Bronchial epithelial cell (primary cell): ENCODE results near the gene OR7C2. TPM values are rescaled to one million over a fixed set of nuclear protein-coding genes. Genes with fewer than 3 reads are reported as not detected.

Experiments
- DNase-seq: peaks from one replicate; pipeline ENCODE4 v3.0.0-alpha.2; 2010; ENCODE audit warnings: low read depth
- FAIRE-seq: peaks from 2 replicates; lab custom pipeline; 2011; peaks lifted over from hg19 to GRCh38; lab: Jason Lieb, UNC
- H3K27me3 ChIP-seq: 2 replicates; pipeline ENCODE4 v1.5.1; 2011; ENCODE audit warnings: low read length; ENCODE audit not compliant: control insufficient read depth, insufficient read depth
- H3K36me3 ChIP-seq: 2 replicates; pipeline ENCODE4 v1.5.1; 2011; ENCODE audit warnings: low read length; ENCODE audit not compliant: control insufficient read depth, insufficient read depth
- H3K4me3 ChIP-seq: 2 replicates; pipeline ENCODE4 v1.5.1; 2011; ENCODE audit warnings: mild to moderate bottlenecking, low read depth, low read length, control low read depth
- CTCF ChIP-seq: IDR thresholded peaks from 2 replicates; pipeline ENCODE4 v1.5.1; 2011; ENCODE audit warnings: mild to moderate bottlenecking, moderate library complexity, low read length, control low read depth, inconsistent platforms; ENCODE audit not compliant: insufficient read depth, severe bottlenecking
- total RNA-seq: library from RNA; depleted of rRNA; stranded (reverse); fragments of >200 nt; gene quantifications from 2 replicates; pipeline ENCODE4 v1.2.1, GENCODE V29; 2014

Gene OR7C2
- total RNA-seq, 1 donor from 2014 or later = not detected

- FAIRE-seq (no peak), DNase-seq (no peak)
- Histone ChIP-seq H3K36me3 (no peaks in the 10 kb centered on the region), H3K27me3 (no peaks in the 10 kb centered on the region), H3K4me3 (no peak overlapping the region)
- TF ChIP-seq CTCF = no peak
Observed at GRCh38 chr19:14971474-14971873, 30.2 kb downstream of the OR7C2 start.

- DNase-seq (no peak), FAIRE-seq (no peak)
- Histone ChIP-seq H3K36me3 (no peaks in the 10 kb centered on the region), H3K27me3 (no peaks in the 10 kb centered on the region), H3K4me3 (no peak overlapping the region)
- no peak for TF ChIP-seq CTCF
Observed at GRCh38 chr19:14972676-14973075, 31.4 kb downstream of the OR7C2 start.

- no peaks in the 10 kb centered on the region for H3K27me3 ChIP-seq
- no peaks in the 10 kb centered on the region for H3K36me3 ChIP-seq
- FAIRE-seq (no peak), DNase-seq (no peak)
- no peak overlapping the region for H3K4me3 ChIP-seq
- TF ChIP-seq CTCF = no peak
Observed at GRCh38 chr19:14974488-14974887, 33.2 kb downstream of the OR7C2 start.

- no peak overlapping the region for H3K4me3 ChIP-seq
- no peak for FAIRE-seq
- TF ChIP-seq CTCF = no peak
- peaks cover 2% of the 10 kb centered on the region for H3K27me3 ChIP-seq
- no peaks in the 10 kb centered on the region for H3K36me3 ChIP-seq
- DNase-seq = no peak
Observed at GRCh38 chr19:14977128-14977527, 35.8 kb downstream of the OR7C2 start.

- peaks cover 2% of the 10 kb centered on the region for H3K27me3 ChIP-seq
- DNase-seq (no peak), FAIRE-seq (no peak)
- TF ChIP-seq CTCF = no peak
- no peaks in the 10 kb centered on the region for H3K36me3 ChIP-seq
- no peak overlapping the region for H3K4me3 ChIP-seq
Observed at GRCh38 chr19:14978161-14978776, 37.0 kb downstream of the OR7C2 start.
